Left lung (tissue), 10 donors: Measurements from ENCODE around the gene KIAA0753. TPM values are rescaled to one million over a fixed set of nuclear protein-coding genes. Genes with fewer than 3 reads are reported as not detected.

Source experiments
- ATAC-seq: fragments of 200-7000 bp; cut with Tn5 transposase; one replicate; pipeline ENCODE4 v1.9.1; 2020; ENCODE audit warnings: moderate library complexity
- DNase-seq, 4 donors: peaks; one replicate each; pipeline ENCODE4 v3.0.0-alpha.2; 2013 to 2020
- H3K27ac ChIP-seq, 2 donors: fragments of 200-600 bp; sonication (generic) in 1 of 2; one replicate each; pipeline versions ENCODE4 v1.5.0 to v1.8.0; 2020 to 2021
- H3K27me3 ChIP-seq, 2 donors: fragments of 200-600 bp; sonication (generic) in 1 of 2; one replicate each; pipeline versions ENCODE4 v1.5.0 to v1.8.0; 2020 to 2021
- H3K36me3 ChIP-seq, 2 donors: fragments of 200-600 bp; sonication (generic) in 1 of 2; one replicate each; pipeline versions ENCODE4 v1.5.0 to v1.8.0; 2020 to 2021
- H3K4me1 ChIP-seq, 2 donors: fragments of 200-600 bp; one replicate each; pipeline ENCODE4 v1.8.0; 2021
- H3K4me3 ChIP-seq, 2 donors: fragments of 200-600 bp; sonication (generic) in 1 of 2; one replicate each; pipeline versions ENCODE4 v1.5.0 to v1.8.0; 2020 to 2021; ENCODE audit warnings: mild to moderate bottlenecking in 1 of 2
- H3K9me3 ChIP-seq, 2 donors: fragments of 200-600 bp; sonication (generic) in 1 of 2; one replicate each; pipeline versions ENCODE4 v1.5.0 to v1.8.0; 2020 to 2021
- CTCF ChIP-seq, 2 donors: fragments of 200-600 bp; sonication (generic) in 1 of 2; IDR thresholded peaks; one replicate each; pipeline versions ENCODE4 v1.5.0 to v1.8.0; 2021; ENCODE audit warnings: antibody characterized with exemption in 2 of 2
- intact Hi-C, 2 donors: fragments of 100-400 bp; cut with DNase I; formaldehyde crosslinking; loops; one replicate each; pipeline versions ENCODE4 v1.11.2 to v1.14.2; 2022
- microRNA-seq, 2 donors: library from miRNA; unstranded; fragments of <30 nt; microRNA quantifications; one replicate each; pipeline ENCODE4, GENCODE V29; 2019
- polyA plus RNA-seq, 6 donors: library from polyadenylated mRNA; unstranded; fragments of 120-200 nt; gene quantifications; one replicate each; pipeline ENCODE4 v1.2.1, GENCODE V29; 2013; ENCODE audit not compliant: insufficient read length in 6 of 6
- total RNA-seq, 2 donors: library from RNA; stranded (reverse); fragmentation: NEBNext Ultra II Directional; extraction: Animal tissue kit (Norgen Biotek cat#: 25700); gene quantifications; one replicate each; pipeline ENCODE4 v1.2.1, GENCODE V29; 2021
- donor health status: DM: no; HTN: yes; CAD: no.
- donor health status: DM: no; HTN: no; CAD: no.

The KIAA0753 gene
- total and polyA plus RNA-seq, 8 donors, result 15.8 to 46.7 (median 37.4) TPM

GRCh38 chr17:6528557-6528956, 112.0 kb downstream of the KIAA0753 start:
- Histone ChIP-seq H3K4me1 (no peaks in the 10 kb centered on the region), H3K27me3 (no peaks in the 10 kb centered on the region), H3K27ac (no peak overlapping the region), H3K36me3 (no peaks in the 10 kb centered on the region), H3K9me3 (no peaks in the 10 kb centered on the region), H3K4me3 (no peak overlapping the region)
- TF ChIP-seq CTCF (IDR thresholded peaks at IDR 0.05), result no peak
- intact Hi-C loops, result no loop called here
- ATAC-seq, result no peak
- no peak for DNase-seq

Small RNAs within 50 kb of the gene (microRNA-seq; reads per million reads assigned to microRNA genes)
- gene MIR4520-1 (0 reads per million in 2 donors), gene MIR4520-2 (0 reads per million in 2 donors)

Other genes starting within 250 kb of the KIAA0753 start
- not detected for gene AIPL1, start 205.6 kb downstream of the KIAA0753 start, total RNA-seq
- under 1 TPM in 1 of 6 donors, not detected in 5; 0.06 TPM for gene AIPL1, start 205.6 kb downstream of the KIAA0753 start, polyA plus RNA-seq
- gene PIMREG, start 196.3 kb downstream of the KIAA0753 start, total RNA-seq, result 1 to 10 TPM; 1.6 to 4.6 TPM
- 10 to 100 TPM; 16.5 to 76.8 (median 22.8) TPM for gene PIMREG, start 196.3 kb downstream of the KIAA0753 start, polyA plus RNA-seq
- 10 to 100 TPM; 12.3 to 13.8 TPM for gene PITPNM3, start 84.2 kb downstream of the KIAA0753 start, total RNA-seq
- gene PITPNM3, start 84.2 kb downstream of the KIAA0753 start, polyA plus RNA-seq, result 1 to 10 TPM; 3.6 to 6.3 (median 5.5) TPM
- gene TXNDC17, start 349 bp upstream of the KIAA0753 start, total RNA-seq, result 100 to 1,000 TPM in 1 of 2 donors, 10 to 100 TPM in 1; 93.1 to 102 TPM
- 100 to 1,000 TPM in 1 of 6 donors, 10 to 100 TPM in 5; 78.9 to 101 (median 89.1) TPM for gene TXNDC17, start 349 bp upstream of the KIAA0753 start, polyA plus RNA-seq
- gene MED31, start 10.9 kb upstream of the KIAA0753 start, total RNA-seq, result 10 to 100 TPM; 19.1 to 26.8 TPM
- gene MED31, start 10.9 kb upstream of the KIAA0753 start, polyA plus RNA-seq, result 10 to 100 TPM; 22.0 to 29.8 (median 24.1) TPM
- 1 to 10 TPM; 1.3 to 2.2 TPM for gene C17orf100, start 11.1 kb upstream of the KIAA0753 start, total RNA-seq
- gene C17orf100, start 11.1 kb upstream of the KIAA0753 start, polyA plus RNA-seq, result 1 to 10 TPM; 4.9 to 7.6 (median 6.5) TPM
- under 1 TPM in 1 of 2 donors, not detected in 1; 0.17 TPM for gene SLC13A5, start 72.7 kb upstream of the KIAA0753 start, total RNA-seq
- under 1 TPM; 0.24 to 0.77 (median 0.48) TPM for gene SLC13A5, start 72.7 kb upstream of the KIAA0753 start, polyA plus RNA-seq
- 10 to 100 TPM; 62.9 to 63.0 TPM for gene XAF1, start 115.3 kb upstream of the KIAA0753 start, total RNA-seq
- gene XAF1, start 115.3 kb upstream of the KIAA0753 start, polyA plus RNA-seq, result 10 to 100 TPM; 19.8 to 41.3 (median 25.0) TPM
- under 1 TPM in 1 of 2 donors, not detected in 1; 0.17 TPM for gene FBXO39, start 135.5 kb upstream of the KIAA0753 start, total RNA-seq
- gene FBXO39, start 135.5 kb upstream of the KIAA0753 start, polyA plus RNA-seq, result under 1 TPM; 0.31 to 0.70 (median 0.49) TPM
- 1 to 10 TPM in 1 of 2 donors, not detected in 1; 4.9 TPM for gene TEKT1, start 191.0 kb upstream of the KIAA0753 start, total RNA-seq
- 10 to 100 TPM in 1 of 6 donors, 1 to 10 TPM in 5; 1.4 to 13.6 (median 7.8) TPM for gene TEKT1, start 191.0 kb upstream of the KIAA0753 start, polyA plus RNA-seq